HUDEP-2 (cell line): ENCODE results near the gene ZNF436.
A peak's percentile ranks its signal among the peaks of the same experiment; 100 is the strongest.
"Not testable (repeated sequence)": the region's sequence is repeated elsewhere in the genome, so short reads cannot be mapped to it uniquely, and the experiment has no call there.

ENCODE experiments used
- DNase-seq, 76 experiments: peaks; one replicate each; lab custom pipeline; 2025; ENCODE audit not compliant: unreplicated experiment in 76 of 76; lab: John Stamatoyannopoulos, UW

ZNF436 gene

GRCh38 chr1:23393706-23394105 is 24.1 kb upstream of the ZNF436 start:
- DNase-seq: no peak

- no peak for DNase-seq
Measured at GRCh38 chr1:23392125-23392855, 22.7 kb upstream of the ZNF436 start.

- DNase-seq: no peak
Measured at GRCh38 chr1:23389837-23390321, 20.2 kb upstream of the ZNF436 start.

GRCh38 chr1:23387494-23387893 is 17.9 kb upstream of the ZNF436 start:
- DNase-seq: no peak

GRCh38 chr1:23385119-23385621 is 15.5 kb upstream of the ZNF436 start:
- DNase-seq: no peak

- no peak for DNase-seq
Measured at GRCh38 chr1:23384312-23385058, 14.8 kb upstream of the ZNF436 start.

- DNase-seq: no peak
Measured at GRCh38 chr1:23383577-23384311, 14.1 kb upstream of the ZNF436 start.

- DNase-seq: no peak
Measured at GRCh38 chr1:23381233-23381885, 11.7 kb upstream of the ZNF436 start.

GRCh38 chr1:23380719-23381118 is 11.1 kb upstream of the ZNF436 start:
- no peak for DNase-seq

GRCh38 chr1:23380236-23380635 is 10.6 kb upstream of the ZNF436 start:
- not testable (repeated sequence) for DNase-seq

GRCh38 chr1:23376890-23377811 is 7.5 kb upstream of the ZNF436 start:
- DNase-seq: no peak

GRCh38 chr1:23374079-23374735 is 4.6 kb upstream of the ZNF436 start:
- DNase-seq: not testable (repeated sequence)

GRCh38 chr1:23371987-23372880 is 2.6 kb upstream of the ZNF436 start:
- DNase-seq: no peak

GRCh38 chr1:23370709-23371584 is 1.3 kb upstream of the ZNF436 start:
- peak in 14 of 76 experiments; percentile 1 to 30 (median 9) for DNase-seq

GRCh38 chr1:23370330-23370708 is 683 bp upstream of the ZNF436 start:
- no peak for DNase-seq

- DNase-seq: peak in 74 of 76 experiments; percentile 4 to 90 (median 76)
Measured at GRCh38 chr1:23368562-23369334, 888 bp downstream of the ZNF436 start.
